GM12878 (cell line): ENCODE data around the gene AJUBA. TPM values are rescaled to one million over a fixed set of nuclear protein-coding genes. Genes with fewer than 3 reads are reported as not detected.

Experiments used
- ATAC-seq: fragments of 200-7000 bp; cut with Tn5 transposase; 3 replicates; pipeline ENCODE4 v1.9.1; 2020; ENCODE audit warnings: mild to moderate bottlenecking, moderate library complexity
- BruUV-seq: library from RNA; stranded (reverse); fragments of 400-500 nt; replicated peaks from 2 replicates; lab custom pipeline; 2021; lab: Mats Ljungman, UMichigan
- CTCF ChIA-PET: fragments of 300-600 bp; sonication (Branson Sonifier 250); formaldehyde crosslinking; extraction: SDS; loops from one replicate; lab custom pipeline; 2021; ENCODE audit warnings: inconsistent platforms; lab: Yijun Ruan, JAX
- POLR2A ChIA-PET: fragments of 350-600 bp; formaldehyde crosslinking; extraction: SDS; loops from one replicate; lab custom pipeline; 2021; ENCODE audit warnings: inconsistent platforms; lab: Charles Lee
- RAD21 ChIA-PET: fragments of 300-600 bp; sonication (Branson Sonifier 250); formaldehyde crosslinking; loops from one replicate; lab custom pipeline; 2023; ENCODE audit warnings: antibody characterized with exemption; ENCODE audit not compliant: unreplicated experiment; lab: Charles Lee
- SMC1A ChIA-PET: fragments of 300-600 bp; sonication (Branson Sonifier 250); formaldehyde crosslinking; loops from one replicate; lab custom pipeline; 2023; ENCODE audit not compliant: unreplicated experiment, uncharacterized antibody; lab: Charles Lee
- DNase-seq: peaks from one replicate; pipeline ENCODE4 v3.0.0-alpha.2; 2011; ENCODE audit warnings: low read depth, low spot score
- FAIRE-seq: peaks from 3 replicates; lab custom pipeline; 2011; peaks lifted over from hg19 to GRCh38; lab: Jason Lieb, UNC
- H2AFZ ChIP-seq: 2 replicates; pipeline ENCODE4 v1.6.0; 2011; ENCODE audit warnings: low read depth, low read length, control low read depth; ENCODE audit not compliant: control insufficient read depth
- H3K27ac ChIP-seq: 2 replicates; pipeline ENCODE4 v1.5.1; 2011; ENCODE audit warnings: control low read depth; ENCODE audit not compliant: control insufficient read depth, insufficient read depth
- H3K27me3 ChIP-seq, 2 experiments: replicated peaks in 1 of 2; 2 replicates each; pipeline versions ENCODE4 v1.6.0 to v1.6.1; 2011; ENCODE audit warnings: low read length in 1 of 2; ENCODE audit not compliant: control insufficient read depth in 2 of 2, insufficient read depth in 2 of 2
- H3K36me3 ChIP-seq, 2 experiments: 2 replicates each; pipeline ENCODE4 v1.5.1; 2011; ENCODE audit warnings: low read length in 1 of 2; ENCODE audit not compliant: control insufficient read depth in 2 of 2, insufficient read depth in 2 of 2
- H3K4me1 ChIP-seq: 2 replicates; pipeline ENCODE4 v1.6.1; 2011; ENCODE audit warnings: mild to moderate bottlenecking, low read length, moderate library complexity, mixed read lengths; ENCODE audit not compliant: control insufficient read depth, insufficient read depth
- H3K4me2 ChIP-seq: 2 replicates; pipeline ENCODE4 v1.6.0; 2011; ENCODE audit warnings: control low read depth; ENCODE audit not compliant: control insufficient read depth, insufficient read depth
- H3K4me3 ChIP-seq: fragments of 200-600 bp; sonication (generic); 2 replicates; pipeline ENCODE4 v1.5.1; 2016
- H3K79me2 ChIP-seq: 2 replicates; pipeline ENCODE4 v1.6.0; 2011; ENCODE audit warnings: low read length; ENCODE audit not compliant: control insufficient read depth, insufficient read depth
- H3K9ac ChIP-seq: 2 replicates; pipeline ENCODE4 v1.8.0; 2011; ENCODE audit warnings: low read length, control low read depth, mixed read lengths; ENCODE audit not compliant: control insufficient read depth, insufficient read depth
- H3K9me3 ChIP-seq: replicated peaks from 3 replicates; pipeline ENCODE4 v1.5.1; 2011; ENCODE audit warnings: mild to moderate bottlenecking, low read length; ENCODE audit not compliant: control insufficient read depth, insufficient read depth
- H4K20me1 ChIP-seq: 2 replicates; pipeline ENCODE4 v1.6.0; 2011; ENCODE audit not compliant: control insufficient read depth, insufficient read depth
- ASH2L ChIP-seq: fragments of 300-600, 200-600 bp; sonication (generic); IDR thresholded peaks from 2 replicates; pipeline ENCODE4 v1.6.1; 2017; ENCODE audit warnings: low read depth, mild to moderate bottlenecking, borderline replicate concordance
- BHLHE40 ChIP-seq, 2 experiments: fragments of 450-650 bp in 1 of 2; IDR thresholded peaks; 2 replicates each; pipeline ENCODE4 v1.6.1; 2011 to 2017; ENCODE audit warnings: low read depth in 2 of 2, borderline replicate concordance in 1 of 2, improper control_type of control experiment in 1 of 2, low read length in 1 of 2, mild to moderate bottlenecking in 1 of 2
- BRCA1 ChIP-seq: IDR thresholded peaks from 2 replicates; pipeline ENCODE4 v1.6.1; 2011; ENCODE audit warnings: low read depth, low read length, improper control_type of control experiment
- CBFB ChIP-seq: IDR thresholded peaks from 2 replicates; pipeline ENCODE4 v1.6.1; 2016; ENCODE audit warnings: antibody characterized with exemption, low read depth
- CEBPZ ChIP-seq: fragments of 150-350 bp; IDR thresholded peaks from 2 replicates; pipeline ENCODE4 v1.6.1; 2016; ENCODE audit warnings: low read depth, low read length
- IKZF1 ChIP-seq: fragments of 450-650 bp; conservative IDR thresholded peaks from 2 replicates; pipeline ENCODE4 v1.6.1; 2017; ENCODE audit warnings: antibody characterized with exemption, mild to moderate bottlenecking
- MAX ChIP-seq: IDR thresholded peaks from 2 replicates; pipeline ENCODE4 v1.6.1; 2012; ENCODE audit warnings: low read depth, low read length, improper control_type of control experiment
- MXI1 ChIP-seq: fragments of 150-350 bp; IDR thresholded peaks from 2 replicates; pipeline ENCODE4 v1.6.1; 2011; ENCODE audit warnings: low read depth, mild to moderate bottlenecking, inconsistent platforms, low read length, improper control_type of control experiment
- NKRF ChIP-seq: fragments of 450-650 bp; conservative IDR thresholded peaks from 2 replicates; pipeline ENCODE4 v1.6.1; 2017; ENCODE audit warnings: mild to moderate bottlenecking, moderate library complexity
- NRF1 ChIP-seq: conservative IDR thresholded peaks from 2 replicates; pipeline ENCODE4 v1.6.1; 2011; ENCODE audit warnings: mild to moderate bottlenecking, low read depth, low read length, improper control_type of control experiment
- RBBP5 ChIP-seq: fragments of 200-600 bp; sonication (generic); conservative IDR thresholded peaks from 2 replicates; pipeline ENCODE4 v1.6.1; 2016
- RELA ChIP-seq: fragments of 450-650 bp; IDR thresholded peaks from 2 replicates; pipeline ENCODE4 v1.8.0; 2014; ENCODE audit warnings: borderline replicate concordance; ENCODE audit not compliant: partially characterized antibody
- SIX5 ChIP-seq: IDR thresholded peaks from 2 replicates; pipeline ENCODE4 v1.6.1; 2011; ENCODE audit warnings: mild to moderate bottlenecking, low read depth, low read length, moderate library complexity; ENCODE audit not compliant: severe bottlenecking
- SMC3 ChIP-seq: IDR thresholded peaks from 2 replicates; pipeline ENCODE4 v1.6.1; 2011; ENCODE audit warnings: low read length, improper control_type of control experiment, borderline replicate concordance
- SP1 ChIP-seq: IDR thresholded peaks from one replicate; pipeline ENCODE4 v1.6.1; 2011; ENCODE audit warnings: low read depth, low read length
- STAT3 ChIP-seq: IDR thresholded peaks from 2 replicates; pipeline ENCODE4 v1.6.1; 2011; ENCODE audit warnings: low read depth, low read length, improper control_type of control experiment
- SUZ12 ChIP-seq: fragments of 200-600 bp; sonication (generic); IDR thresholded peaks from one replicate; pipeline ENCODE4 v1.6.1; 2018; ENCODE audit warnings: antibody characterized with exemption, mild to moderate bottlenecking; ENCODE audit not compliant: unreplicated experiment
- WGBS: methylation state at CpG from one replicate; pipeline ENCODE4 v1.1.6; 2016; ENCODE audit warnings: low lambda C conversion rate; ENCODE audit not compliant: insufficient replicate concordance, insufficient coverage; ENCODE audit errors: missing lambda C conversion rate; 5-methylcytosine and 5-hydroxymethylcytosine counted together
- in situ Hi-C: fragments of 300-500 bp; cut with MboI; formaldehyde crosslinking; loops from 9 replicates; pipeline ENCODE4 v1.14.3; 2018; ENCODE audit warnings: mixed read lengths
- intact Hi-C: fragments of 100-400 bp; cut with micrococcal nuclease; formaldehyde crosslinking; loops from one replicate; pipeline ENCODE4 v1.14.2; 2022; ENCODE audit not compliant: unreplicated experiment
- polyA plus RNA-seq, 11 experiments: library from polyadenylated mRNA; depleted of rRNA in 4 of 11; unstranded in 6 of 11; stranded (reverse) in 5 of 11; fragments of >200 nt; fragmentation: Nextera tagmentation in 4 of 11; fragmentation: Illumina TruSeq in 1 of 11; extraction: Ambion mirVana in 4 of 11; extraction: Trizol in 1 of 11; gene quantifications; 1 replicate in 1 of 11; 2 replicates in 10 of 11; pipeline versions ENCODE4 v1.2.1 to v1.2.3, GENCODE V29; 2011 to 2016; ENCODE audit warnings: inconsistent platforms in 2 of 11, missing spikeins in 2 of 11, low read depth in 1 of 11
- total RNA-seq, 4 experiments: library from RNA; depleted of rRNA in 3 of 4; stranded (reverse); fragments of >200 nt in 3 of 4; fragmentation: Illumina TruSeq in 1 of 4; extraction: Trizol in 1 of 4; gene quantifications; 2 replicates each; pipeline versions ENCODE4 v1.2.1 to v1.2.3, GENCODE V29; 2013 to 2021

AJUBA gene
- total and polyA plus RNA-seq, 10 of the 15 experiments (the other 5 are each of a cell fraction or from before 2014, with no cell fraction given): 0.03 to 18.1 (median 0.36) TPM; not detected in 1

GRCh38 chr14:22981090-22981875 lies 1.1 kb downstream of the AJUBA start:
- Histone ChIP-seq H3K79me2 (no peaks in the 10 kb centered on the region), H3K4me2 (peak overlapping the region; percentile 73), H3K36me3 (no peaks in the 10 kb centered on the region), H3K4me1 (no peaks in the 10 kb centered on the region; the same call in 1 of the 2 replicates), H2AFZ (peak overlapping the region; percentile 35), H3K9ac (no peak overlapping the region), H3K27ac (no peak overlapping the region), H3K4me3 (peak overlapping the region; percentile 63; the same call in 1 of the 2 replicates), H3K9me3 (no peaks in the 10 kb centered on the region), H4K20me1 (no peaks in the 10 kb centered on the region), H3K27me3 (peaks cover 4 to 13% of the 10 kb centered on the region in 2 experiments)
- DNase-seq (no peak), ATAC-seq (no peak), FAIRE-seq (no peak)
- no TSS peak for BruUV-seq
- SMC1A ChIA-PET: interaction anchor here (0.6 to 2.3 kb wide), 5 partner anchors 9 to 255 kb away, joined by 3 to 21 read pairs (median 9); partner anchors contain the start of gene PRMT5
- in situ Hi-C loops: loop anchor here (5.0 kb wide), 1 partner anchor 409 kb away; no protein-coding TSS in a partner anchor
- intact Hi-C loops: loop anchor here (10.0 kb wide), 1 partner anchor 596 kb away; no protein-coding TSS in a partner anchor
- 41% methylated on average over 66 of the region's 76 CpGs for WGBS
- POLR2A ChIA-PET: interaction anchor here (0.6 to 1.0 kb wide), 2 partner anchors 10 to 17 kb away, joined by 3 to 5 read pairs; no protein-coding TSS in a partner anchor
- RAD21 ChIA-PET: interaction anchor here (0.8 to 9.1 kb wide), 4 partner anchors 8 to 114 kb away, joined by 3 to 224 read pairs (median 10); partner anchors contain the start of genes C14orf119, CDH24 and PRMT5
- CTCF ChIA-PET: interaction anchor here (6.7 to 25.0 kb wide), 4 partner anchors 9 to 86 kb away, joined by 73 to 853 read pairs (median 249); partner anchors contain the start of gene CDH24
- TF ChIP-seq CBFB (no peak), SMC3 (no peak), RBBP5 (no peak), NKRF (no peak), BHLHE40 (IDR thresholded peaks at IDR 0.05; ENCODE audit: borderline replicate concordance in 1 of 2, low read depth in 2 of 2, low read length in 1 of 2) (no peak), SIX5 (no peak), STAT3 (no peak), SP1 (no peak), MAX (no peak), BRCA1 (no peak), SUZ12 (peak; percentile 63), RELA (no peak), ASH2L (no peak), IKZF1 (peak; percentile 58), MXI1 (no peak), CEBPZ (no peak), NRF1 (no peak)
